GM21447 (cell line): ENCODE data around the gene ACAP2.
"Not testable (repeated sequence)": the region's sequence is repeated elsewhere in the genome, so short reads cannot be mapped to it uniquely, and the experiment has no call there.

Source experiments
- ATAC-seq: cut with Tn5 transposase; IDR thresholded peaks from one replicate; pipeline ENCODE4 v1.9.1; 2021; ENCODE audit not compliant: unreplicated experiment

The ACAP2 gene

GRCh38 chr3:195249057-195249770, 193.6 kb downstream of the ACAP2 start:
- ATAC-seq: no peak

- no peak for ATAC-seq
Measured at GRCh38 chr3:195248281-195248680, 194.5 kb downstream of the ACAP2 start.

GRCh38 chr3:195247863-195248189, 195.0 kb downstream of the ACAP2 start:
- no peak for ATAC-seq

- no peak for ATAC-seq
Measured at GRCh38 chr3:195247086-195247862, 195.5 kb downstream of the ACAP2 start.

- ATAC-seq: no peak
Measured at GRCh38 chr3:195246581-195246995, 196.2 kb downstream of the ACAP2 start.

GRCh38 chr3:195245531-195245951, 197.3 kb downstream of the ACAP2 start:
- no peak for ATAC-seq

GRCh38 chr3:195241592-195242355, 201.0 kb downstream of the ACAP2 start:
- ATAC-seq: no peak

- no peak for ATAC-seq
Measured at GRCh38 chr3:195240939-195241338, 201.9 kb downstream of the ACAP2 start.

- ATAC-seq: no peak
Measured at GRCh38 chr3:195240171-195240701, 202.6 kb downstream of the ACAP2 start.

- ATAC-seq: no peak
Measured at GRCh38 chr3:195239121-195239520, 203.7 kb downstream of the ACAP2 start.

- ATAC-seq: no peak
Measured at GRCh38 chr3:195238586-195239118, 204.2 kb downstream of the ACAP2 start.

GRCh38 chr3:195238081-195238571, 204.7 kb downstream of the ACAP2 start:
- ATAC-seq: no peak

- no peak for ATAC-seq
Measured at GRCh38 chr3:195236801-195237570, 205.8 kb downstream of the ACAP2 start.

- ATAC-seq: no peak
Measured at GRCh38 chr3:195236076-195236798, 206.6 kb downstream of the ACAP2 start.

- ATAC-seq: no peak
Measured at GRCh38 chr3:195230244-195230643, 212.6 kb downstream of the ACAP2 start.

GRCh38 chr3:195228886-195229285, 213.9 kb downstream of the ACAP2 start:
- ATAC-seq: not testable (repeated sequence)

- no peak for ATAC-seq
Measured at GRCh38 chr3:195227871-195228270, 214.9 kb downstream of the ACAP2 start.

GRCh38 chr3:195226900-195227447, 215.8 kb downstream of the ACAP2 start:
- ATAC-seq: no peak

- no peak for ATAC-seq
Measured at GRCh38 chr3:195226445-195226844, 216.4 kb downstream of the ACAP2 start.
